Activated CD8-positive, alpha-beta memory T cell treated with anti-CD3 and anti-CD28 coated beads, Interleukin-2, amount 50 U/mL, for 1 hour (primary cell): ENCODE measurements around the gene EMID1.
"Not testable (repeated sequence)": the region's sequence is repeated elsewhere in the genome, so short reads cannot be mapped to it uniquely, and the experiment has no call there.

Experiments
- DNase-seq: peaks from one replicate; pipeline ENCODE4 v3.0.0-alpha.2; 2020; ENCODE audit errors: extremely low read depth

Gene EMID1

DNA sequence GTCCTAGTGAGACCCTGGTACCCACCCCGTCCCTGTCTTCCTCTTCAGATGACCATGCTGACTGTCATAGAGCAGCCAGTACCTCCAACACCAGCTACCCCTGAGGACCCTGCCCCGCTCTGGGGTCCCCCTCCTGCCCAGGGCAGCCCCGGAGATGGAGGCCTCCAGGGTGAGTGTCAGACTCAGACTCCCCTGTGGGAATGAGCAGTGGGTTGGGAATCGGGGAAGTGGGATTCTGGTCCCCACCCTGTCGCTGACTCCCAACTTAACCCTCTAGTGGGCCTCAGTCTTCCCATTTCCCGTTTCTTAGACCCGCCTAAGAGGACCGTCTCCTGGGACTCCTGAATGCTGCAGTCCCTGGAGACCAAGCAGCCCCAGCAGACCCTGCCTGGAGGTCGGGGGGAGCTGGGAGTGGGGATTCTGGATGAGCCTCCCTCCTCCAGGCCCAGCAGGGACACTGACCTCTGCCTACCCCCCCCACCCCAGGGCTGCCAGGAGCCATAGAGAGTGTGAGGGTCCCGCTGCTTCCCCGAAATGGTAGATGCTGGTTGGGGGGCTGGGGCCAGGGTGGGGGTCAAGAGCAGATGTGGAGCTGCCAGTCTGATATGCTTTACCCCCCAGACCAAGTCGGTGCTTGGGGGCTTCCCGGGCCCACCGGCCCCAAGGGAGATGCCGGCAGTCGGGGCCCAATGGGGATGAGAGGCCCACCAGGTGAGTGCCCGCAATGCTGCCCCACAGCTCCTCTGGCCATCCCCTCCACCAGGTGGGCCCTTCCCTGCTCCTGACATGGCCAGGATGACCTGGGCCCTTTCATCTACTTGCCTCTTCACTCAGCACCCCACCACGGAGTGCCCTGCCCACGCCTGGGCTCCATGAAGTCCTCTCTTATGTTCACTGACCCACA, 25.5 kb downstream of the EMID1 start:
- no peak for DNase-seq

GRCh38 chr22:29231971-29232959, 26.6 kb downstream of the EMID1 start:
- no peak for DNase-seq

DNA sequence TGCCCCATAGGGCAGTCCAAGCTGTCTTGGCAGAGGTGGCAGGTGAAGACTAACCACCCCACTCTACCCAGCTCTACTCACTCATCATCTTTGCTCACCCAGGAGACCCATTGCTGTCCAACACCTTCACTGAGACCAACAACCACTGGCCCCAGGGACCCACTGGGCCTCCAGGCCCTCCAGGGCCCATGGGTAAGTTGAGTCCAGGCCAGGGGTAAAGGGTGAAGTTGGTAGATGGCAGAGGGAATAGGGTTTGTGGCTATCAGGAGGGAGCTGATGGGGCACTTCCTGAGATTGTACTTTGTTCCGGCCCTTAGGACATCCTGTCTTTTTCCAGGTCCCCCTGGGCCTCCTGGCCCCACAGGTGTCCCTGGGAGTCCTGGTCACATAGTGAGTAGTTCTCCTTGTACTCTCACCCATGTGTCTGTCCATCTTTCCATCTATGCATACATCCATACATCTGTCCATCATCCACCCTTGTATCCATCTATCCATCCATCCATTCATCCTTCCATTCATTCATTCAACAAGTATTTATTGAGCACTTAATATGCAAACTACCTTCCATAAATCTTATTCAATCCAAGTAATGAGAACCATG, 27.7 kb downstream of the EMID1 start:
- DNase-seq = no peak

- not testable (repeated sequence) for DNase-seq
Observed at GRCh38 chr22:29240481-29240880, 34.8 kb downstream of the EMID1 start.

DNA sequence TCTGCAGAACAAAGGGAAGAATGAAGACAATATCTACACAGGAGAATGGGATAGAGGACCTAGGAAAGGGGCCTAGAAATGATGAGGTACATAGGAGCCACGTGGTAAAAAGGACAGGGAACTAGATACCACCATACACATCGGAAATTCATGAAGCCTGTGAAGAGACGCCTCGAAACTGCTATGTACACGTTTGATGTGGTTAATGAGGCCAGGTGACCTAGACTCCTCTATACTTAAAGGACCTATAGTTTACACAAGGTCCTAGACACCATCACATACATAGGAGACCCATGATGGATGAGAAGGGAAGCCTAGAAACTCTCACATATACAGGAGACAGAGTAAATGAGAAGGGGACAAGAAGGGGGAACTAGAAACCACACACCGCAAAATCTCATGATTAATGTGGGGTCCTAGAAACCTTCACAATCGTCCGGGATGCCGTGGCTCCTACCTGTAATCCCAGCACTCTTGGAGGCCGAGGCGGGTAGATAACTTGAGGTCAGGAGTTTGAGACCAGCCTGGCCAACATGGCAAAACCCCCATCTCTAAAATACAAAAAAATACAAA, 38.3 kb downstream of the EMID1 start:
- DNase-seq = no peak

DNA sequence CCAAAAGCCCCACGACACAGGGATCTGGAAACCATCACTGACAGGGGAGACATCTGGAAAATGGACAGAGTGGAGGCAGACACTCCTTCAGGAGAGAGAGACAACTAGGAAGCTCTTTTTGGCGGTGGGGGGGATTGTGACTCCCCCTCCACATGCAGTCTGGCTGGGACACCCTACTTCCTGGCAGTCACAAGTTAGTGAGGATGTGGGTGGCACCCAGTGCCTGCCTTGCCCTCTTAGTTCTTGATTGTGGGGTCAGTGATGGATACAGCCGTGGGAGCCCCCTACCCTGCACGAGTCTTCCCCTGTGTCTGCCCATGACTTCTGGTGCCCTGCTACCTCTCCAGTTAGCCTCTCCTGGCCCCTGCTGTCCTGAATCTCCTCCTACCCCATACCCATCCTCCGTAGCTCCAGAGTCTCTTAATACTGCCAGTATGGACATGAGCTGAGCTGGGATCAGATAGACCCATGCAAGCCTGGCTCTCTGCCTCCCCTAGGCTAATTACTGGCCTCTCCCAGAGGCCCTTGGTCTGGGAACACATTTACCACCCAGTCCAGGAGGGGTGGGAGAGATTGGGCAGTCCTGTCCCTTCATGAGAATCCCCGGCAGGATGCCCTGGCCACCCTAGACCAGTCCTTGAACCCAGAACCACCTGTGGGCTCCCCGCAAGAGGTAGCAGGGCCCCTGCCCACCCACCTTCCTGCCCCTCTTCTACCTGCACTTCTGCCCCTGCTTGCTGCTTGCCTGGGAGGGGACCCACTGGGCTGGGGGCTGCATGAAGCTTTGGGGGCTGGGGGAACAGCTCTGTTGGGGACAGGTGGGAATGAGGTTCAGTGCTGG, 39.3 kb downstream of the EMID1 start:
- no peak for DNase-seq

- no peak for DNase-seq
Observed at GRCh38 chr22:29245626-29246385, 40.1 kb downstream of the EMID1 start.

GRCh38 chr22:29247891-29248290, 42.2 kb downstream of the EMID1 start:
- not testable (repeated sequence) for DNase-seq

GRCh38 chr22:29251265-29251664, 45.6 kb downstream of the EMID1 start:
- DNase-seq = no peak

GRCh38 chr22:29251981-29252911, 46.5 kb downstream of the EMID1 start:
- DNase-seq = no peak

DNA sequence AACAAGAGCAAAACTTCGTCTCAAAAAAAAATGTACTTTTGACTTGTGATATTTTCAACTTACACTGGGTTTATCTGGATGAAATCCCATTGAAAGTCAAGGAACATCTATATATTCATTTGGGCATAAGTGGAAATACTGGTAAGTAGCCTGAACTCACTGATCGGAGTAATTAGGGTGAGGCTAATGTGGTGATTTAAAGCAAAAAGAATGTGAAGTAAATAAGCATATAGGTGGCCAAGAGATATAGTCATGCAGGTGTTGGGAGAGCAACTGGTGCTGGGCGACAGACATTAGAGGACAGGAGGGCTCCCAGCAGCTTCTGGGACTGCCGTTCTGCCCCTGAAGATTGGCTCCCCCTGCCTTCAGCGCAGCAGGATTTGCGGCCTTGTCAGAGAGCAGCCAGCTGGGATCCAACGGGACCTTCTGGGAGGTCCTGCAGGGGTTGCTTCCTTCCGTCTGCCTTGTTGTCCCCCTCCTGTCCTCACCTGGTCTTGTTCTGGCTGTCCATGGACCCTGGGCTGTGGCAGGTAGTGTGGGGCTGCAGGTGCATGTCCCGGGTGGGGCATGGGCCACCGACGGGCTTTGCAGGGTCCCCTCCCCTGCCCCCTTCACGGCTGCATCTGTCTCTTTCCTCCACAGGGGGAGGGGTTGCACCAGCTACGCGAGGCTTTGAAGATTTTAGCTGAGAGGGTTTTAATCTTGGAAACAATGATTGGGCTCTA, 48.0 kb downstream of the EMID1 start:
- no peak for DNase-seq

GRCh38 chr22:29254286-29254660, 48.6 kb downstream of the EMID1 start:
- DNase-seq = no peak

- no peak for DNase-seq
Observed at GRCh38 chr22:29255064-29255621, 49.4 kb downstream of the EMID1 start.

DNA sequence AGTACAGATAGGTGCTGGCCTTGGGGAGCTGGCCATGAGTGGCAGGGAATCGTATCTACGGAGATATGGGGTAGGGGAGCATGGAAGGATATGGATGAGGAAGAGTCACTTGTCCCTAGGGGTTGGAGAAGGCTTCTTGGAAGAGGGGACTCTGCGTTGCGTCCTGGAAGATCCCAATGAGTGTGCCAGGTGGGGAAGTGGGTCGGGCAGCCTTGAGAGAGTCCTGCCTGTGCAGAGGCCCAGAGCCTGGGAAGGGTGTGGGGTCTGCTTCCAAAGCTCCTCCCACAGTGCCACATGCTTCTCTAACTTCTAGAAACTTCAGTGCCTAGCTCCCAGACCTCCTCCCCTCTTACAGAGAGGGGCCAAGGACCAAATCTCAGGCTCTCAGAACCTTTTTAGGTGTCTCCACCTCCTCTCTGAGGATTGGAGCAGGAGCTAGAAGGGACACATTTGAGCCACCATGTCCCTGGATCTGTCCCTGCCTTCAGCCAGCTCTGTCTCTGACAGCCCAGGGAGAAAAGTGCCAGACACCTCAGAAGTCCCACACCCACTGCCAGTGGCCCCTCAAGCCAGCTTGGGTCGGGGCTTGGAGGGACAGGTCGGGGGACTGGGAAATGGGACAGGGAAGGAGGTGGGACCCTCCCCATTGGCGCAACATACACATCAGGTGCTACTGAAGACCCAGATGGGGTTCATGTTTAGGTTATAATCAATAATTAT, 51.1 kb downstream of the EMID1 start:
- DNase-seq = no peak

- no peak for DNase-seq
Observed at GRCh38 chr22:29257751-29258181, 52.1 kb downstream of the EMID1 start.

DNA sequence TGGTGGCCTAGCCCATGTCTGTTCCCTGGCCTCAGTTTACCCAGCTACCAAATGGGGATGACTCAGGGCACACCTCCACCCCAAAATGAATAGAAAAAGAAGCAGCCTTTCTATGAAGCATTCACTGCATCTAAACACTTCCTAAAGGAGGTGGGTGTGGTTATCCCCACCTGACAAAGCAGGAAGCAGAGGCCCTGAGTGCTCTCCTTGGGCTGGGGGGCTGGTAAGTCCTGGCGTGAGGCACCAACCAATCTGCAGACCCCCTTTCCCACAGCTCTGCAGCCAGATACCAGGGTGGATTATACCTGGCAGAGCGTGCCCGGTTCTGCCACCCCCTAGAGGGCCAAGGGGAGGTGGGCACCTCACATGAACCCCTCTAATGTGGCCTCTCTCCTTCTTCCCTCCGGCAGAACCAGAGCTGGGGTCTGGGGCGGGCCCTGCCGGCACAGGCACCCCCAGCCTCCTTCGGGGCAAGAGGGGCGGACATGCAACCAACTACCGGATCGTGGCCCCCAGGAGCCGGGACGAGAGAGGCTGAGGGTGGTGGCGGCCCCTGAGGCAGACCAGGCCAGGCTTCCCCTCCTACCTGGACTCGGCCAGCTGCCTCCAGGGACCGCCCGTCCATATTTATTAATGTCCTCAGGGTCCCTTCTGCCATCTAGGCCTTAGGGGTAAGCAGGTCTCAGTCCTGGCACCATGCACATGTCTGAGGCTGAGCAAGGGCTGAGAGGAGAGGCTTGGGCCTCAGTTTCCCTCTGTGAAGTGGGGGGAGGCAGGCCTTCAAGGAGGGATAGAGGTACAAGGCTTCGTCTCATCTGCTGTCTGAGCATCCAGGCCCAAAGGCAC, 52.9 kb downstream of the EMID1 start:
- DNase-seq = no peak
